GM23338 (cell line): Measurements from ENCODE around the gene ERRFI1. TPM values are rescaled to one million over a fixed set of nuclear protein-coding genes. Genes with fewer than 3 reads are reported as not detected.

Source experiments
- ATAC-seq: fragments of 200-7000 bp; cut with Tn5 transposase; 3 replicates; pipeline ENCODE4 v1.9.1; 2020
- DNase-seq: peaks from one replicate; pipeline ENCODE4 v3.0.0-alpha.2; 2015; ENCODE audit warnings: low spot score
- H2AFZ ChIP-seq: fragments of 200-600 bp; sonication (generic); 2 replicates; pipeline ENCODE4 v1.8.0; 2016; ENCODE audit warnings: antibody characterized with exemption, mild to moderate bottlenecking, moderate library complexity
- H3F3A ChIP-seq: fragments of 200-600 bp; sonication (generic); replicated peaks from 2 replicates; pipeline ENCODE4 v1.8.0; 2017; ENCODE audit warnings: antibody characterized with exemption, mixed run types, low read depth
- H3K27ac ChIP-seq: fragments of 200-600 bp; sonication (generic); 2 replicates; pipeline ENCODE4 v1.6.1; 2016; ENCODE audit warnings: low read depth
- H3K27me3 ChIP-seq: fragments of 200-600 bp; sonication (generic); 2 replicates; pipeline ENCODE4 v1.8.0; 2016; ENCODE audit warnings: mild to moderate bottlenecking, mixed run types, moderate library complexity; ENCODE audit not compliant: insufficient read depth
- H3K36me3 ChIP-seq: fragments of 200-600 bp; sonication (generic); 2 replicates; pipeline ENCODE4 v1.8.0; 2016; ENCODE audit warnings: mild to moderate bottlenecking; ENCODE audit not compliant: insufficient read depth
- H3K4me1 ChIP-seq: fragments of 200-600 bp; sonication (generic); 2 replicates; pipeline ENCODE4 v1.8.0; 2016; ENCODE audit warnings: mild to moderate bottlenecking, moderate library complexity; ENCODE audit not compliant: insufficient read depth
- H3K4me2 ChIP-seq: fragments of 200-600 bp; sonication (generic); 2 replicates; pipeline ENCODE4 v1.7.1; 2017; ENCODE audit warnings: mixed run types
- H3K4me3 ChIP-seq: fragments of 200-600 bp; sonication (generic); 2 replicates; pipeline ENCODE4 v1.6.1; 2016; ENCODE audit warnings: mixed run types
- H3K79me2 ChIP-seq: fragments of 200-600 bp; sonication (generic); replicated peaks from 2 replicates; pipeline ENCODE4 v1.8.0; 2017; ENCODE audit warnings: mild to moderate bottlenecking; ENCODE audit not compliant: insufficient read depth
- H3K9me2 ChIP-seq: fragments of 200-600 bp; sonication (generic); 2 replicates; pipeline ENCODE4 v1.8.0; 2017; ENCODE audit not compliant: insufficient read depth
- H4K20me1 ChIP-seq: fragments of 200-600 bp; sonication (generic); replicated peaks from 2 replicates; pipeline ENCODE4 v1.8.0; 2017; ENCODE audit warnings: mild to moderate bottlenecking; ENCODE audit not compliant: insufficient read depth
- H3K27ac Mint-ChIP-seq: 2 replicates; pipeline ENCODE4 v1.8.0; 2020; ENCODE audit warnings: inconsistent platforms, mild to moderate bottlenecking, moderate library complexity, mixed read lengths
- H3K27me3 Mint-ChIP-seq: 3 replicates; pipeline ENCODE4 v1.8.0; 2022; ENCODE audit warnings: low read depth, mild to moderate bottlenecking, moderate library complexity, mixed read lengths, inconsistent platforms; ENCODE audit not compliant: insufficient read depth, poor library complexity
- H3K36me3 Mint-ChIP-seq: 3 replicates; pipeline ENCODE4 v1.8.0; 2021; ENCODE audit warnings: low read depth, mild to moderate bottlenecking, inconsistent platforms, moderate library complexity, mixed read lengths
- H3K4me1 Mint-ChIP-seq: 3 replicates; pipeline ENCODE4 v1.8.0; 2020; ENCODE audit warnings: mild to moderate bottlenecking, inconsistent platforms, mixed read lengths
- H3K4me3 Mint-ChIP-seq: 3 replicates; pipeline ENCODE4 v1.8.0; 2021; ENCODE audit warnings: moderate library complexity, mild to moderate bottlenecking, inconsistent platforms, mixed read lengths
- H3K9me3 Mint-ChIP-seq: 3 replicates; pipeline ENCODE4 v1.8.0; 2020; ENCODE audit warnings: moderate library complexity, mild to moderate bottlenecking, inconsistent platforms, mixed read lengths
- CREB1 ChIP-seq: fragments of 250-450 bp; sonication (Bioruptor Pico); IDR thresholded peaks from 2 replicates; pipeline ENCODE4 v1.5.0; 2020; ENCODE audit warnings: low read depth, mild to moderate bottlenecking, moderate library complexity
- CTCF ChIP-seq, 2 experiments: fragments of 200-600 bp in 1 of 2; sonication (generic) in 1 of 2; conservative IDR thresholded peaks; 2 replicates each; pipeline versions ENCODE4 v1.5.1 to v1.6.1; 2016 to 2017; ENCODE audit warnings: antibody characterized with exemption in 2 of 2, low read depth in 2 of 2, mild to moderate bottlenecking in 2 of 2, moderate library complexity in 1 of 2
- EZH2 ChIP-seq: fragments of 200-600 bp; sonication (generic); IDR thresholded peaks from one replicate; pipeline ENCODE4 v1.8.0; 2017; ENCODE audit warnings: antibody characterized with exemption, mild to moderate bottlenecking, low read depth; ENCODE audit not compliant: unreplicated experiment
- EZH2phosphoT487 ChIP-seq: fragments of 200-600 bp; sonication (generic); IDR thresholded peaks from one replicate; pipeline ENCODE4 v1.8.1; 2018; ENCODE audit warnings: antibody characterized with exemption; ENCODE audit not compliant: unreplicated experiment
- JUNB ChIP-seq: IDR thresholded peaks from one replicate; pipeline ENCODE4 v1.6.1; 2016; ENCODE audit warnings: antibody characterized with exemption; ENCODE audit not compliant: unreplicated experiment
- NANOG ChIP-seq: IDR thresholded peaks from 2 replicates; pipeline ENCODE4 v1.6.1; 2016; ENCODE audit warnings: antibody characterized with exemption, borderline replicate concordance
- POLR2AphosphoS5 ChIP-seq: IDR thresholded peaks from 2 replicates; pipeline ENCODE4 v1.6.1; 2016; ENCODE audit warnings: antibody characterized with exemption, low read depth
- REST ChIP-seq: IDR thresholded peaks from one replicate; pipeline ENCODE4 v1.6.1; 2018; ENCODE audit warnings: antibody characterized with exemption; ENCODE audit not compliant: unreplicated experiment
- STAT1 ChIP-seq: IDR thresholded peaks from one replicate; pipeline ENCODE4 v1.6.1; 2016; ENCODE audit warnings: antibody characterized with exemption; ENCODE audit not compliant: unreplicated experiment
- ZNF114 ChIP-seq: fragments of 250-450 bp; sonication (Bioruptor Pico); IDR thresholded peaks from 2 replicates; pipeline ENCODE4 v1.5.0; 2020; ENCODE audit warnings: mild to moderate bottlenecking, moderate library complexity
- ZNF331 ChIP-seq: fragments of 250-450 bp; sonication (Bioruptor Pico); IDR thresholded peaks from 2 replicates; pipeline ENCODE4 v1.5.0; 2020; ENCODE audit warnings: low read depth, mild to moderate bottlenecking, moderate library complexity
- ZNF462 ChIP-seq: fragments of 250-450 bp; sonication (Bioruptor Pico); IDR thresholded peaks from 2 replicates; pipeline ENCODE4 v1.5.0; 2020; ENCODE audit warnings: mild to moderate bottlenecking, moderate library complexity
- polyA plus RNA-seq: library from polyadenylated mRNA; unstranded; fragments of >200 nt; fragmentation: Nextera tagmentation; extraction: Ambion mirVana; gene quantifications from 2 replicates; pipeline ENCODE4 v1.2.1, GENCODE V29; 2016
- total RNA-seq: library from RNA; depleted of rRNA; stranded (reverse); fragments of >200 nt; shearing (Covaris generic); gene quantifications from 2 replicates; pipeline ENCODE4 v1.2.3, GENCODE V29; 2014

The ERRFI1 gene
- total and polyA plus RNA-seq, 2 experiments from 2014 or later: 22.9 to 59.8 TPM

GRCh38 chr1:7962014-7962335 lies 64.1 kb downstream of the ERRFI1 start:
- peaks cover 6% of the 10 kb centered on the region; the same call in 1 of the 3 replicates for H3K4me1 Mint-ChIP-seq
- ATAC-seq (no peak), DNase-seq (no peak)
- peak overlapping the region; percentile 92 for H3K4me3 ChIP-seq
- H3K4me1 ChIP-seq: peaks cover 8% of the 10 kb centered on the region
- H3K4me3 Mint-ChIP-seq: peak overlapping the region; percentile 98
- peaks cover 52% of the 10 kb centered on the region for H3K79me2 ChIP-seq
- H3K9me3 Mint-ChIP-seq: no peaks in the 10 kb centered on the region; the same call in 2 of the 3 replicates
- H3K36me3 ChIP-seq: peaks cover 37% of the 10 kb centered on the region
- H3K36me3 Mint-ChIP-seq: peaks cover 48% of the 10 kb centered on the region
- peak overlapping the region; percentile 88 for H3K4me2 ChIP-seq
- H3K27ac Mint-ChIP-seq: peak overlapping the region; percentile 88
- H3K27me3 Mint-ChIP-seq: peaks cover 13% of the 10 kb centered on the region
- no peaks in the 10 kb centered on the region; the same call in 1 of the 2 replicates for H3F3A ChIP-seq
- no peaks in the 10 kb centered on the region for H3K27me3 ChIP-seq
- peaks cover 21% of the 10 kb centered on the region for H4K20me1 ChIP-seq
- H3K9me2 ChIP-seq: no peaks in the 10 kb centered on the region
- TF ChIP-seq EZH2: no peak
- TF ChIP-seq ZNF114 (CRISPR knock-in tag): no peak
- no peak for TF ChIP-seq CTCF (conservative IDR thresholded peaks at IDR 0.05; ENCODE audit: low read depth in 2 of 2)
- no peak for TF ChIP-seq REST
- TF ChIP-seq NANOG: no peak
- no peak for TF ChIP-seq JUNB
- no peak for TF ChIP-seq CREB1
- no peak for TF ChIP-seq ZNF331 (CRISPR knock-in tag)
- TF ChIP-seq POLR2AphosphoS5: no peak
- TF ChIP-seq EZH2phosphoT487: no peak
- no peak for TF ChIP-seq ZNF462 (CRISPR knock-in tag)
- no peak for TF ChIP-seq STAT1
- H2AFZ ChIP-seq: peak overlapping the region; percentile 45; the same call in 1 of the 2 replicates
- peak overlapping the region; percentile 21; the same call in 1 of the 2 replicates for H3K27ac ChIP-seq
